Caco-2 (cell line): Measurements from ENCODE around the gene TARBP1. TPM values are rescaled to one million over a fixed set of nuclear protein-coding genes. Genes with fewer than 3 reads are reported as not detected.

Source experiments
- BruUV-seq: library from RNA; stranded (reverse); fragments of 400-500 nt; replicated peaks from 2 replicates; lab custom pipeline; 2021; lab: Mats Ljungman, UMichigan
- CTCF ChIA-PET: fragments of 300-600 bp; sonication (Branson Sonifier 250); formaldehyde crosslinking; loops from one replicate; lab custom pipeline; 2022; ENCODE audit warnings: antibody characterized with exemption; lab: Charles Lee
- POLR2A ChIA-PET: fragments of 300-600 bp; sonication (Branson Sonifier 250); formaldehyde crosslinking; loops from one replicate; lab custom pipeline; 2022; ENCODE audit warnings: antibody characterized with exemption; lab: Charles Lee
- DNase-seq, 2 experiments: peaks; one replicate each; pipeline versions ENCODE4 v3.0.0 to v3.0.0-alpha.2; 2020 to 2022
- H3K27me3 ChIP-seq: replicated peaks from 2 replicates; pipeline ENCODE4 v1.6.0; 2011; ENCODE audit warnings: low read length; ENCODE audit not compliant: control insufficient read depth, insufficient read depth
- H3K36me3 ChIP-seq: 2 replicates; pipeline ENCODE4 v1.5.1; 2011; ENCODE audit warnings: low read length; ENCODE audit not compliant: control insufficient read depth, insufficient read depth
- H3K4me1 ChIP-seq: fragments of 250-450 bp; sonication (Bioruptor Pico); 2 replicates; pipeline ENCODE4 v1.5.1; 2020; ENCODE audit warnings: mild to moderate bottlenecking
- H3K4me3 ChIP-seq: 2 replicates; pipeline ENCODE4 v1.5.1; 2011; ENCODE audit warnings: low read depth, mild to moderate bottlenecking, control low read depth, low read length
- H3K9me3 ChIP-seq: fragments of 250-450 bp; sonication (Bioruptor Pico); 2 replicates; pipeline ENCODE4 v1.5.1; 2020; ENCODE audit warnings: mild to moderate bottlenecking, moderate library complexity
- H3K27ac Mint-ChIP-seq: one replicate; pipeline ENCODE4 v1.8.0; 2022; ENCODE audit warnings: mixed read lengths; ENCODE audit not compliant: unreplicated experiment
- H3K27me3 Mint-ChIP-seq: one replicate; pipeline ENCODE4 v1.8.0; 2022; ENCODE audit warnings: mixed read lengths; ENCODE audit not compliant: insufficient read depth, unreplicated experiment
- H3K36me3 Mint-ChIP-seq: one replicate; pipeline ENCODE4 v1.8.0; 2022; ENCODE audit warnings: mild to moderate bottlenecking, mixed read lengths; ENCODE audit not compliant: insufficient read depth, unreplicated experiment
- H3K4me1 Mint-ChIP-seq: one replicate; pipeline ENCODE4 v1.8.0; 2022; ENCODE audit warnings: low read depth, mixed read lengths; ENCODE audit not compliant: unreplicated experiment
- H3K4me3 Mint-ChIP-seq: one replicate; pipeline ENCODE4 v1.8.0; 2022; ENCODE audit warnings: mild to moderate bottlenecking, moderate library complexity, mixed read lengths; ENCODE audit not compliant: unreplicated experiment
- H3K9me3 Mint-ChIP-seq: one replicate; pipeline ENCODE4 v1.8.0; 2022; ENCODE audit warnings: mixed read lengths; ENCODE audit not compliant: unreplicated experiment
- CTCF ChIP-seq, 2 experiments: fragments of 200-600 bp in 1 of 2; IDR thresholded peaks; 1 replicate in 1 of 2; 2 replicates in 1 of 2; pipeline versions ENCODE4 v1.5.1 to v1.8.0; 2011 to 2022; ENCODE audit warnings: antibody characterized with exemption in 1 of 2, control low read depth in 1 of 2, inconsistent platforms in 1 of 2, low read depth in 1 of 2, low read length in 1 of 2, mild to moderate bottlenecking in 1 of 2, moderate library complexity in 1 of 2; ENCODE audit not compliant: insufficient read depth in 1 of 2, severe bottlenecking in 1 of 2, unreplicated experiment in 1 of 2
- intact Hi-C: fragments of 100-400 bp; cut with micrococcal nuclease; formaldehyde crosslinking; loops from one replicate; pipeline ENCODE4 v1.10.0; 2022; ENCODE audit not compliant: unreplicated experiment
- total RNA-seq: library from RNA; stranded (reverse); gene quantifications from 2 replicates; pipeline ENCODE4 v1.2.3, GENCODE V29; 2022

The TARBP1 gene
- total RNA-seq, 1 experiment from 2014 or later, result 37.0 TPM

- Mint-ChIP-seq H3K36me3 (no peaks in the 10 kb centered on the region), H3K9me3 (no peaks in the 10 kb centered on the region), H3K27me3 (no peaks in the 10 kb centered on the region), H3K27ac (no peak overlapping the region), H3K4me1 (no peaks in the 10 kb centered on the region), H3K4me3 (no peak overlapping the region)
- ChIA-PET CTCF (interaction anchor here (1.5 kb wide), 1 partner anchor 17 kb away, joined by 4 read pairs; no protein-coding TSS in a partner anchor), POLR2A (no interaction called here)
- intact Hi-C loops, result no loop called here
- no peak for TF ChIP-seq CTCF (IDR thresholded peaks at IDR 0.05; ENCODE audit: insufficient read depth in 1 of 2, low read depth in 1 of 2, low read length in 1 of 2, severe bottlenecking in 1 of 2, unreplicated experiment in 1 of 2)
- peaks cover 11% of the 10 kb centered on the region for H3K4me1 ChIP-seq
- H3K27me3 ChIP-seq, result no peaks in the 10 kb centered on the region
- no peaks in the 10 kb centered on the region for H3K9me3 ChIP-seq
- H3K4me3 ChIP-seq, result no peak overlapping the region
- DNase-seq, result no peak
- H3K36me3 ChIP-seq, result no peaks in the 10 kb centered on the region
- BruUV-seq, result no TSS peak
Observed at GRCh38 chr1:234515821-234516241, 36.9 kb upstream of the TARBP1 start.

DNA sequence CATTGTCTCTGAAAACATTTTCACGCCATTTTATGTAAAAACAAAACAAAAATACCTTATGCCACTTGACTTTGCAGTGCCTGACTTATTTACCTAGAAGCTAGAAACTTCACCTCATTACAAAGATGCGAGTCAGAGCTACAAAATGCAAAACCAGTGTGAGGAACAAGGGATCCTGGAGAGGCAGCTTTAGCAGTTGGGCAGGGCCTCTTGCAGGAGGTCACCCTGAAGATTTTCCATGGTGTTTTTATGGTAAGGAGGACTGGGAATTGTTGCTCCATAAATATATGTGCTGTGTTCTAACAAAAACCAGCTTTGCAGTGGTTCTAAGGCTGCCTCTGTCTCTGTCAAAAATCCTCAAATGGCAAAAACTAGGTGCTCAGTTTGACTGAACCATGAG is 36.4 kb upstream of the TARBP1 start:
- Mint-ChIP-seq H3K27me3 (no peaks in the 10 kb centered on the region), H3K36me3 (no peaks in the 10 kb centered on the region), H3K9me3 (no peaks in the 10 kb centered on the region), H3K4me1 (no peaks in the 10 kb centered on the region), H3K4me3 (no peak overlapping the region), H3K27ac (no peak overlapping the region)
- no TSS peak for BruUV-seq
- intact Hi-C loops, result no loop called here
- Histone ChIP-seq H3K9me3 (no peaks in the 10 kb centered on the region), H3K4me3 (no peak overlapping the region), H3K36me3 (no peaks in the 10 kb centered on the region), H3K4me1 (peaks cover 11% of the 10 kb centered on the region), H3K27me3 (no peaks in the 10 kb centered on the region)
- ChIA-PET CTCF (interaction anchor here (0.6 to 1.5 kb wide), 2 partner anchors 16 to 1563 kb away, joined by 4 to 5 read pairs; no protein-coding TSS in a partner anchor), POLR2A (no interaction called here)
- no peak for TF ChIP-seq CTCF (IDR thresholded peaks at IDR 0.05; ENCODE audit: insufficient read depth in 1 of 2, low read depth in 1 of 2, low read length in 1 of 2, severe bottlenecking in 1 of 2, unreplicated experiment in 1 of 2)
- no peak for DNase-seq

- H3K36me3 ChIP-seq, result no peaks in the 10 kb centered on the region
- TF ChIP-seq CTCF (IDR thresholded peaks at IDR 0.05; ENCODE audit: insufficient read depth in 1 of 2, low read depth in 1 of 2, low read length in 1 of 2, severe bottlenecking in 1 of 2, unreplicated experiment in 1 of 2), result no peak
- ChIA-PET CTCF (no interaction called here), POLR2A (no interaction called here)
- peaks cover 32% of the 10 kb centered on the region for H3K4me1 ChIP-seq
- no peaks in the 10 kb centered on the region for H3K27me3 Mint-ChIP-seq
- DNase-seq, result no peak
- peaks cover 22% of the 10 kb centered on the region for H3K4me1 Mint-ChIP-seq
- no peak overlapping the region for H3K27ac Mint-ChIP-seq
- H3K36me3 Mint-ChIP-seq, result peaks cover 16% of the 10 kb centered on the region
- BruUV-seq, result no TSS peak
- intact Hi-C loops, result no loop called here
- no peaks in the 10 kb centered on the region for H3K9me3 ChIP-seq
- no peaks in the 10 kb centered on the region for H3K27me3 ChIP-seq
- H3K4me3 ChIP-seq, result no peak overlapping the region
- H3K4me3 Mint-ChIP-seq, result no peak overlapping the region
- H3K9me3 Mint-ChIP-seq, result peaks cover 9% of the 10 kb centered on the region
Observed at GRCh38 chr1:234512451-234512861, 33.5 kb upstream of the TARBP1 start.
